H1 (cell line): ENCODE data around the gene CDHR5. TPM values are rescaled to one million over a fixed set of nuclear protein-coding genes. Genes with fewer than 3 reads are reported as not detected.
A peak's percentile ranks its signal among the peaks of the same experiment; 100 is the strongest.

Experiments
- CTCF ChIA-PET: fragments of 300-600 bp; sonication (Branson Sonifier 250); formaldehyde crosslinking; loops from one replicate; lab custom pipeline; 2021; ENCODE audit not compliant: partially characterized antibody; lab: Charles Lee
- POLR2A ChIA-PET: fragments of 300-600 bp; sonication (Branson Sonifier 250); formaldehyde crosslinking; loops from one replicate; lab custom pipeline; 2021; ENCODE audit warnings: inconsistent platforms; ENCODE audit not compliant: partially characterized antibody; lab: Charles Lee
- DNase-seq, 2 experiments: peaks; one replicate each; pipeline versions ENCODE4 v3.0.0 to v3.0.0-alpha.2; 2010 to 2022; ENCODE audit warnings: low spot score in 2 of 2, low read depth in 1 of 2, mixed read lengths in 1 of 2
- FAIRE-seq: peaks from 2 replicates; lab custom pipeline; 2011; peaks lifted over from hg19 to GRCh38; lab: Jason Lieb, UNC
- H2AFZ ChIP-seq: 2 replicates; pipeline ENCODE4 v1.8.1; 2012; ENCODE audit warnings: low read length, inconsistent platforms
- H2AK5ac ChIP-seq: 2 replicates; pipeline ENCODE4 v1.6.1; 2013; ENCODE audit warnings: low read depth, low read length
- H2BK120ac ChIP-seq: replicated peaks from 2 replicates; pipeline ENCODE3; 2013; ENCODE audit warnings: low read depth, low read length, inconsistent platforms
- H2BK12ac ChIP-seq: 2 replicates; pipeline ENCODE4 v1.6.1; 2013; ENCODE audit warnings: low read depth, low read length
- H2BK15ac ChIP-seq: 2 replicates; pipeline ENCODE4 v1.6.1; 2013; ENCODE audit warnings: low read length
- H2BK20ac ChIP-seq: 2 replicates; pipeline ENCODE4 v1.6.1; 2013; ENCODE audit warnings: low read length
- H2BK5ac ChIP-seq: 2 replicates; pipeline ENCODE4 v1.6.1; 2013; ENCODE audit warnings: low read depth, low read length
- H3K14ac ChIP-seq: 2 replicates; pipeline ENCODE4 v1.6.1; 2013; ENCODE audit warnings: inconsistent platforms; ENCODE audit not compliant: insufficient read length
- H3K18ac ChIP-seq: 2 replicates; pipeline ENCODE4 v1.6.1; 2013; ENCODE audit warnings: low read length; ENCODE audit errors: extremely low read depth
- H3K23ac ChIP-seq: 2 replicates; pipeline ENCODE4 v1.6.1; 2013; ENCODE audit warnings: inconsistent platforms; ENCODE audit not compliant: insufficient read length
- H3K23me2 ChIP-seq: 2 replicates; pipeline ENCODE4 v1.6.1; 2013; ENCODE audit warnings: low read depth, low read length
- H3K27ac ChIP-seq: 2 replicates; pipeline ENCODE4 v1.6.1; 2011; ENCODE audit warnings: low read depth, low read length, inconsistent platforms
- H3K27me3 ChIP-seq, 4 experiments: replicated peaks in 1 of 4; 1 replicate in 1 of 4; 2 replicates in 3 of 4; pipeline versions ENCODE4 v1.6.1 to v1.8.1; 2011 to 2013; ENCODE audit warnings: low read length in 3 of 4, mild to moderate bottlenecking in 3 of 4, inconsistent platforms in 2 of 4, mixed read lengths in 2 of 4, moderate library complexity in 1 of 4; ENCODE audit not compliant: control insufficient read depth in 3 of 4, insufficient read depth in 3 of 4; ENCODE audit errors: extremely low read depth in 1 of 4
- H3K36me3 ChIP-seq, 4 experiments: 2 replicates each; pipeline versions ENCODE4 v1.6.1 to v1.8.1; 2011 to 2013; ENCODE audit warnings: mild to moderate bottlenecking in 4 of 4, low read length in 3 of 4, moderate library complexity in 2 of 4, control low read depth in 1 of 4, inconsistent platforms in 1 of 4; ENCODE audit not compliant: insufficient read depth in 4 of 4, control insufficient read depth in 2 of 4
- H3K4ac ChIP-seq: replicated peaks from 2 replicates; pipeline ENCODE3; 2013; ENCODE audit warnings: low read length, low read depth, mixed read lengths, inconsistent platforms; ENCODE audit not compliant: insufficient read length
- H3K4me1 ChIP-seq, 4 experiments: replicated peaks in 1 of 4; 1 replicate in 1 of 4; 2 replicates in 3 of 4; pipeline versions ENCODE4 v1.6.1 to v1.8.1; 2011 to 2013; ENCODE audit warnings: low read length in 3 of 4, inconsistent platforms in 2 of 4, mixed read lengths in 1 of 4; ENCODE audit not compliant: insufficient read depth in 4 of 4, control insufficient read depth in 3 of 4
- H3K4me2 ChIP-seq, 2 experiments: 2 replicates each; pipeline versions ENCODE4 v1.6.1 to v1.8.1; 2011 to 2013; ENCODE audit warnings: low read depth in 2 of 2, low read length in 2 of 2, control low read depth in 1 of 2, inconsistent platforms in 1 of 2, mild to moderate bottlenecking in 1 of 2; ENCODE audit not compliant: insufficient read depth in 1 of 2
- H3K4me3 ChIP-seq, 4 experiments: fragments of 200-600, 300-600 bp in 1 of 4; sonication (generic), shearing (Covaris generic), sonication (Bioruptor Twin) in 1 of 4; 2 replicates each; pipeline versions ENCODE4 v1.5.1 to v1.8.1; 2011 to 2016; ENCODE audit warnings: low read length in 4 of 4, low read depth in 3 of 4, control low read depth in 2 of 4, inconsistent platforms in 2 of 4, mild to moderate bottlenecking in 2 of 4, mixed read lengths in 1 of 4, moderate library complexity in 1 of 4; ENCODE audit not compliant: insufficient read depth in 2 of 4; ENCODE audit errors: extremely low read depth in 1 of 4
- H3K56ac ChIP-seq: replicated peaks from 2 replicates; pipeline ENCODE3; 2013; ENCODE audit warnings: low read depth, mild to moderate bottlenecking, mixed read lengths, low read length, inconsistent platforms; ENCODE audit not compliant: insufficient read length
- H3K79me1 ChIP-seq: 2 replicates; pipeline ENCODE4 v1.6.1; 2013; ENCODE audit warnings: low read depth, low read length, control low read depth
- H3K79me2 ChIP-seq, 2 experiments: 2 replicates each; pipeline versions ENCODE4 v1.6.1 to v1.8.1; 2012 to 2013; ENCODE audit warnings: low read length in 2 of 2, mild to moderate bottlenecking in 2 of 2, inconsistent platforms in 1 of 2; ENCODE audit not compliant: insufficient read depth in 2 of 2, control insufficient read depth in 1 of 2
- H3K9ac ChIP-seq, 4 experiments: replicated peaks in 1 of 4; 1 replicate in 1 of 4; 2 replicates in 3 of 4; pipeline versions ENCODE4 v1.6.1 to v1.8.1; 2011 to 2013; ENCODE audit warnings: low read depth in 3 of 4, low read length in 3 of 4, control low read depth in 2 of 4, mild to moderate bottlenecking in 2 of 4, moderate library complexity in 2 of 4, inconsistent platforms in 1 of 4; ENCODE audit errors: extremely low read depth in 1 of 4
- H3K9me3 ChIP-seq, 2 experiments: 2 replicates each; pipeline versions ENCODE4 v1.6.1 to v1.8.1; 2012 to 2013; ENCODE audit warnings: mild to moderate bottlenecking in 2 of 2, moderate library complexity in 2 of 2, control low read depth in 1 of 2, inconsistent platforms in 1 of 2, low read depth in 1 of 2, low read length in 1 of 2, mixed read lengths in 1 of 2; ENCODE audit not compliant: insufficient read depth in 2 of 2
- H4K20me1 ChIP-seq, 2 experiments: replicated peaks in 1 of 2; 2 replicates each; pipeline versions ENCODE3 to v1.8.1; 2011 to 2013; ENCODE audit warnings: inconsistent platforms in 2 of 2, low read length in 2 of 2, mild to moderate bottlenecking in 1 of 2; ENCODE audit not compliant: insufficient read depth in 2 of 2, control insufficient read depth in 1 of 2
- H4K5ac ChIP-seq: 2 replicates; pipeline ENCODE4 v1.6.1; 2013; ENCODE audit warnings: low read length, low read depth, mixed read lengths, inconsistent platforms; ENCODE audit not compliant: insufficient read length
- H4K8ac ChIP-seq: 2 replicates; pipeline ENCODE4 v1.8.0; 2013; ENCODE audit warnings: mild to moderate bottlenecking, moderate library complexity, low read length, inconsistent platforms; ENCODE audit not compliant: insufficient read depth; ENCODE audit errors: extremely low read depth
- H4K91ac ChIP-seq: replicated peaks from 2 replicates; pipeline ENCODE3; 2013; ENCODE audit warnings: low read length, mixed read lengths, inconsistent platforms; ENCODE audit not compliant: insufficient read length
- ASH2L ChIP-seq: fragments of 200-600, 300-600 bp; sonication (generic); IDR thresholded peaks from one replicate; pipeline ENCODE4 v1.7.1; 2017; ENCODE audit warnings: low read length
- CREB1 ChIP-seq: IDR thresholded peaks from 2 replicates; pipeline ENCODE4 v1.6.1; 2012; ENCODE audit warnings: inconsistent platforms
- CTBP2 ChIP-seq: IDR thresholded peaks from 2 replicates; pipeline ENCODE4 v1.7.0; 2011; ENCODE audit warnings: borderline replicate concordance, mild to moderate bottlenecking, moderate library complexity, mixed read lengths, low read length; ENCODE audit not compliant: insufficient read depth, insufficient read length
- JUND ChIP-seq: IDR thresholded peaks from 2 replicates; pipeline ENCODE4 v1.6.1; 2011; ENCODE audit warnings: mild to moderate bottlenecking, improper control_type of control experiment, low read length
- KDM4A ChIP-seq: IDR thresholded peaks from one replicate; pipeline ENCODE4 v1.7.1; 2012; ENCODE audit warnings: low read depth, mild to moderate bottlenecking, moderate library complexity, low read length, inconsistent platforms; ENCODE audit not compliant: severe bottlenecking
- POLR2A ChIP-seq, 2 experiments: IDR thresholded peaks; 1 replicate in 1 of 2; 2 replicates in 1 of 2; pipeline ENCODE4 v1.6.1; 2011; ENCODE audit warnings: low read depth in 2 of 2, low read length in 2 of 2, mild to moderate bottlenecking in 2 of 2; ENCODE audit errors: control extremely low read depth in 1 of 2
- POLR2AphosphoS5 ChIP-seq: IDR thresholded peaks from 2 replicates; pipeline ENCODE4 v1.6.1; 2011; ENCODE audit warnings: low read depth, low read length
- SIN3A ChIP-seq, 2 experiments: IDR thresholded peaks in 1 of 2; conservative IDR thresholded peaks in 1 of 2; 2 replicates each; pipeline ENCODE4 v1.6.1; 2011 to 2012; ENCODE audit warnings: low read length in 2 of 2, improper control_type of control experiment in 1 of 2, low read depth in 1 of 2, mild to moderate bottlenecking in 1 of 2
- SUZ12 ChIP-seq: fragments of 200-600 bp; sonication (generic); IDR thresholded peaks from 2 replicates; pipeline ENCODE4 v1.6.1; 2012; ENCODE audit warnings: mild to moderate bottlenecking, inconsistent platforms, low read length, moderate library complexity, mixed read lengths
- TBP ChIP-seq: IDR thresholded peaks from 2 replicates; pipeline ENCODE4 v1.6.1; 2011; ENCODE audit warnings: low read depth, low read length, improper control_type of control experiment
- TEAD4 ChIP-seq: IDR thresholded peaks from 2 replicates; pipeline ENCODE4 v1.6.1; 2012; ENCODE audit warnings: low read depth, low read length, inconsistent platforms, mixed read lengths
- WGBS, 2 experiments: shearing (Covaris generic) in 1 of 2; methylation state at CpG; one replicate each; pipeline versions ENCODE4 v1.1.6 to v1.1.7; 2013 to 2015; ENCODE audit warnings: low lambda C conversion rate in 2 of 2, mixed read lengths in 2 of 2, inconsistent platforms in 1 of 2, low coverage in 1 of 2, missing lambda C conversion rate in 1 of 2; ENCODE audit not compliant: insufficient replicate concordance in 2 of 2, insufficient coverage in 1 of 2, insufficient read length in 1 of 2; ENCODE audit errors: extremely low coverage in 1 of 2, missing lambda C conversion rate in 1 of 2; 5-methylcytosine and 5-hydroxymethylcytosine counted together
- polyA plus RNA-seq, 7 experiments: library from polyadenylated mRNA; depleted of rRNA in 3 of 7; stranded (reverse) in 5 of 7; unstranded in 2 of 7; fragments of >200 nt in 5 of 7; fragments of 200-250 nt in 2 of 7; gene quantifications; 1 replicate in 5 of 7; 2 replicates in 1 of 7; 4 replicates in 1 of 7; pipeline versions ENCODE4 v1.2.1 to v1.2.3, GENCODE V29; 2011 to 2013; ENCODE audit warnings: missing spikeins in 2 of 7, mixed read lengths in 2 of 7
- total RNA-seq: library from RNA; stranded (reverse); fragmentation: NEBNext Ultra II Directional; extraction: Animal tissue kit (Norgen Biotek cat#: 25700); gene quantifications from 2 replicates; pipeline ENCODE4 v1.2.1, GENCODE V29; 2021

The CDHR5 gene
- total and polyA plus RNA-seq, 2 of the 8 experiments (the other 6 are each of a cell fraction or from before 2014, with no cell fraction given) = not detected

- H2BK5ac ChIP-seq = peak within 1 kb of the TSS; percentile 77
- no peak within 1 kb of the TSS for H2BK12ac ChIP-seq
- H3K4ac ChIP-seq = peak within 1 kb of the TSS; percentile 91
- ChIA-PET POLR2A (interaction anchor here (0.6 to 1.5 kb wide), 6 partner anchors 10 to 75 kb away, joined by 3 to 8 read pairs (median 4); partner anchors contain the start of gene SCT), CTCF (interaction anchor here (0.9 kb wide), 3 partner anchors 9 to 112 kb away, joined by 3 to 4 read pairs (median 3); no protein-coding TSS in a partner anchor)
- H3K4me3 ChIP-seq = peak within 1 kb of the TSS; percentile 49 to 80 (median 58)
- FAIRE-seq = no peak
- H4K8ac ChIP-seq = peak within 1 kb of the TSS; percentile 96
- peak within 1 kb of the TSS; percentile 83 for H3K18ac ChIP-seq
- H4K20me1 ChIP-seq = peaks cover 21 to 27% of the 10 kb centered on the region in 2 experiments
- no peaks in the 10 kb centered on the region for H3K27me3 ChIP-seq
- no peak within 1 kb of the TSS for H2AK5ac ChIP-seq
- H2AFZ ChIP-seq = no peak within 1 kb of the TSS
- H3K23ac ChIP-seq = no peak within 1 kb of the TSS
- 13% methylated on average over 50 of the region's 66 CpGs; no CpG with 5 or more reads in 1 of the 2 experiments for WGBS, 2 experiments
- peaks cover 0 to 15% (median 3%) of the 10 kb centered on the region in 4 experiments; a peak in 5 of 7 replicates for H3K4me1 ChIP-seq
- no peak within 1 kb of the TSS for H2BK120ac ChIP-seq
- no peak within 1 kb of the TSS for H4K91ac ChIP-seq
- peak within 1 kb of the TSS in 3 of 4 experiments; percentile 62 to 91 (median 65); a peak in 5 of 7 replicates for H3K9ac ChIP-seq
- H2BK15ac ChIP-seq = no peak within 1 kb of the TSS
- H3K4me2 ChIP-seq = peak within 1 kb of the TSS; percentile 44 to 85
- H3K79me1 ChIP-seq = peaks cover 6% of the 10 kb centered on the region
- H3K9me3 ChIP-seq = no peaks in the 10 kb centered on the region
- peak within 1 kb of the TSS; percentile 82; the same call in 1 of the 2 replicates for H3K27ac ChIP-seq
- peak in 1 of 2 experiments; percentile 92 for DNase-seq
- H4K5ac ChIP-seq = peak within 1 kb of the TSS; percentile 94
- H3K56ac ChIP-seq = peak within 1 kb of the TSS; percentile 82
- peaks cover 3% of the 10 kb centered on the region; the same call in 1 of the 2 replicates for H3K23me2 ChIP-seq
- no peaks in the 10 kb centered on the region for H3K79me2 ChIP-seq
- H3K36me3 ChIP-seq = peaks cover 10 to 23% (median 16%) of the 10 kb centered on the region in 4 experiments
- H2BK20ac ChIP-seq = no peak within 1 kb of the TSS
- H3K14ac ChIP-seq = no peak within 1 kb of the TSS
- peak; percentile 68; the same call in 1 of the 2 replicates for TF ChIP-seq POLR2AphosphoS5
- TF ChIP-seq SIN3A (conservative IDR thresholded peaks at IDR 0.05 in 1 of 2, IDR thresholded peaks at IDR 0.05 in 1 of 2; ENCODE audit: low read depth in 1 of 2, low read length in 2 of 2) = 0 out of 4 replicates have a peak, but pooled peaks of 1 of the 2 experiments have one; percentile 44
- TF ChIP-seq CREB1 = peak; percentile 78; the same call in 1 of the 2 replicates
- no peak for TF ChIP-seq JUND
- TF ChIP-seq SUZ12 = no peak
- TF ChIP-seq CTBP2 = no peak
- peak; percentile 47 for TF ChIP-seq ASH2L
- TF ChIP-seq TEAD4 = no peak
- peak; percentile 70 for TF ChIP-seq KDM4A
- TF ChIP-seq TBP = peak; percentile 72; the same call in 1 of the 2 replicates
- TF ChIP-seq POLR2A (IDR thresholded peaks at IDR 0.05; ENCODE audit: control extremely low read depth in 1 of 2, low read depth in 2 of 2, low read length in 2 of 2) = peak in 1 of 2 experiments; percentile 67; a peak in 2 of 3 replicates
These were observed 9.0 kb downstream of the CDHR5 start, which contains the start of gene IRF7 for GRCh38 chr11:615504-616319. Gene IRF7, minus strand, starts transcription at chr11:615950. Its CDS starts 586 bp downstream, at chr11:615364.
